ENCODE data around the gene LEFTY1.

Gene LEFTY1

DNA sequence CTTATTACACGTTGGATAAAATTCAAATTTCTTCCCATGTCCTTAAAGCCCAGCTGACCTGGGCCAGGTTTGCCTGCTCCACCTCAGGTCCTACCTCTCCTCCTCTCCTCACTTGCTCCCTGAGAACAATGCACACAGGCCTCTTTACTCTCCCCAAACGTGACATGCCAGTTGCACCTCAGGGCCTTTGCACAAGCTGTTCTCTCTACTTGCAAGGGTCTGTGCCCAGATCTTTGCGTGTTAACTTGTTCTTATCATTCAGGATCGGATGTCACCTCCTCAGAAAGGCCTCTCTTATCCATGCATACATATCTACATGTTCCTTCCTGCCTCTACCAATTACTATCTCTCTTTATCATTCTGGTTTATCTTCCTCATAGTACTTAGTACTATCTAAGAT is 14.7 kb upstream of the LEFTY1 start:
- H3K4me3 ChIP-seq (ENCODE audit: low read depth, low read length), result no peak overlapping the region
- TF ChIP-seq, protein P1, sequence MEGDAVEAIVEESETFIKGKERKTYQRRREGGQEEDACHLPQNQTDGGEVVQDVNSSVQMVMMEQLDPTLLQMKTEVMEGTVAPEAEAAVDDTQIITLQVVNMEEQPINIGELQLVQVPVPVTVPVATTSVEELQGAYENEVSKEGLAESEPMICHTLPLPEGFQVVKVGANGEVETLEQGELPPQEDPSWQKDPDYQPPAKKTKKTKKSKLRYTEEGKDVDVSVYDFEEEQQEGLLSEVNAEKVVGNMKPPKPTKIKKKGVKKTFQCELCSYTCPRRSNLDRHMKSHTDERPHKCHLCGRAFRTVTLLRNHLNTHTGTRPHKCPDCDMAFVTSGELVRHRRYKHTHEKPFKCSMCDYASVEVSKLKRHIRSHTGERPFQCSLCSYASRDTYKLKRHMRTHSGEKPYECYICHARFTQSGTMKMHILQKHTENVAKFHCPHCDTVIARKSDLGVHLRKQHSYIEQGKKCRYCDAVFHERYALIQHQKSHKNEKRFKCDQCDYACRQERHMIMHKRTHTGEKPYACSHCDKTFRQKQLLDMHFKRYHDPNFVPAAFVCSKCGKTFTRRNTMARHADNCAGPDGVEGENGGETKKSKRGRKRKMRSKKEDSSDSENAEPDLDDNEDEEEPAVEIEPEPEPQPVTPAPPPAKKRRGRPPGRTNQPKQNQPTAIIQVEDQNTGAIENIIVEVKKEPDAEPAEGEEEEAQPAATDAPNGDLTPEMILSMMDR (IDR thresholded peaks at IDR 0.05; ENCODE audit: low read depth, low read length), result no peak

DNA sequence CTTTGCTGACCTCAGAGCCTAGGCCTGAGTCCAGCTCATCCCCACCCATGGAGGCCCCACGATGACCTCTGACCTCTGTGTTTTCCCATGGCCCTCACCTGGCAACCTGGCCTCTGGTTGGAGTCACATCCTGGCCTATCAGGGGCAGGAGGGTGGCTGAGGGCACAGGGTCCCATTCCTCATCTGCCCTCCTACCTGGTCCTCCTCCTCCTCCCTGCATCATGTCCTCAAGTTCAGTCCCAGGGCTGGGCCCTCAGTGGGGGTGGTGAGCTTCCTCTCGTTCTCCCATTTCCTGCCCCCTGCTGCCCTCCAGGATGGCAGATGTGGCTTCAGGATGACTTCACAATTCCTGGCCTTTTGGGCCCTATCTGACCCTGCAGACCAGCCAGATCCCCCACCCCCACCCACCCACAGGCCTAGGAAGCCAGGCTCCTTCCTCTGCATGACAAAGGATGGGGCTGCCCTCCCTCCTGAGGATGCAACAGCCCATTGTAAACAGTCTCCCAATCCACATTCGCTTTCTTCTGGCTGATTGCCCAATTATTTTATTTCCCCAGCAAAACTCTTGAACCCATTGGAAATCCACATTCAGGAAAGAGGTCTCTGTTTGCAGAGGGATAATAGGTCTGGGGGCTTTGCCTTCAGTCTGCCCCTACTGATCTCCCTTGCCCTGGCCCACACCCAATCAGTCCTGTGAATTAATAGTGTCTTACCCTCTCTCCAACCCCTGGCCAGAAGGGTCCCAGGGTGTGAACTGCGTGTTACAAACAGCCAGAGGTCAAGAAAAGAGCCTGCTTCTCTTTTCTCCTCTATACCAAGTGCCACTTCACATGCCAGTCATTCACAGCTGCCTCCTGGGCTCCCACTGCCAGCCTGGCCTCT is 10.3 kb upstream of the LEFTY1 start:
- TF ChIP-seq, protein P1 (IDR thresholded peaks at IDR 0.05; ENCODE audit: low read depth, low read length), result no peak
- H3K4me3 ChIP-seq (ENCODE audit: low read depth, low read length), result no peak overlapping the region

GRCh38 chr1:225897595-225898514 is 8.9 kb upstream of the LEFTY1 start:
- H3K4me3 ChIP-seq (ENCODE audit: low read depth, low read length), result no peak overlapping the region
- TF ChIP-seq, protein P1 (IDR thresholded peaks at IDR 0.05; ENCODE audit: low read depth, low read length), result no peak

- no peak overlapping the region for H3K4me3 ChIP-seq (ENCODE audit: low read depth, low read length)
- TF ChIP-seq, protein P1 (IDR thresholded peaks at IDR 0.05; ENCODE audit: low read depth, low read length), result no peak
Observed at GRCh38 chr1:225896937-225897549, 8.1 kb upstream of the LEFTY1 start.

DNA sequence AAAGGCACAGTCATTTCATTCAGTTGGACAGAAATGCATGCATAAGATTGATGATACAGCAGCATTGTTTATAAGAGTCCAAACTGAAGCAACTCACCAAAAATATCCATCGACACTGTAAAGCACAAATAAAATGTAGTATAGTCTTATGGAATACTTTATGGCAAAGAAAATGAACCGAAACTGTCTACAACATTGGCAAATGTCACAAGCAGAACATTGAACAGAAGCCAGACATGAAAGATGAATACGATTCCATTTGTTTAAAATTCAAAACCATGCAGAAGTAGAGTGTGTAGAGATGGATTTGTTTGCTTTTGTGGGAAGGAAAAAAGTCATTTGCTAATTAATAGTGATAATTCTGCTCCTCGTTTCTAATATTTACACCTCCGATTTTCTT is 7.5 kb upstream of the LEFTY1 start:
- TF ChIP-seq, protein P1 (IDR thresholded peaks at IDR 0.05; ENCODE audit: low read depth, low read length), result no peak
- H3K4me3 ChIP-seq (ENCODE audit: low read depth, low read length), result no peak overlapping the region

DNA sequence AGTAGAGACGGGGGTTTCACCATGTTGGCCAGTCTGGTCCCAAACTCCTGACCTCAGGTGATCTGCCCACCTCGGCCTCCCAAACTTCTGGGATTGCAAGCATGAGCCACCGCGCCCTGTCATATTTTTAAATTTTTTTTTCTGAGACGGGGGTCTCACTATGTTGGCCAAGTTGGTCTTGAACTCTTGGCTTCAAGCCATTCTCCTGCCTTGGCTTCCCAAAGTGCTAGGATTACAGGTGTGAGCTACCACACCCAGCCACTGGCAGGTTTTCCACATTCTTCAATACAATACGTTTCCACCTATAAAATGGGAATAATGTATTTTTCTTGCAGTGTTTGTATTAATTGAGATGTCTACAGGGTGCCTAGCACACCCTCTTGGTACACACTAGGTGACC is 3.4 kb upstream of the LEFTY1 start:
- no peak overlapping the region for H3K4me3 ChIP-seq (ENCODE audit: low read depth, low read length)
- TF ChIP-seq, protein P1 (IDR thresholded peaks at IDR 0.05; ENCODE audit: low read depth, low read length), result no peak

All from WI38 (cell line).